Epithelial cell of esophagus (primary cell): Measurements from ENCODE around the gene COX17.

Source experiments
- DNase-seq: peaks from one replicate; pipeline ENCODE4 v3.0.0; 2010; ENCODE audit warnings: low read depth
- H3K4me3 ChIP-seq: 2 replicates; pipeline ENCODE4 v1.5.1; 2011; ENCODE audit warnings: mild to moderate bottlenecking, low read length, control low read depth
- CTCF ChIP-seq: IDR thresholded peaks from 2 replicates; pipeline ENCODE4 v1.5.1; 2011; ENCODE audit warnings: low read depth, mild to moderate bottlenecking, low read length, control low read depth, inconsistent platforms; ENCODE audit not compliant: insufficient read depth; ENCODE audit errors: missing control alignments

COX17 gene

GRCh38 chr3:119628816-119629445 is 48.3 kb downstream of the COX17 start:
- DNase-seq: no peak
- no peak overlapping the region for H3K4me3 ChIP-seq
- no peak for TF ChIP-seq CTCF

GRCh38 chr3:119628390-119628789 is 48.8 kb downstream of the COX17 start:
- no peak overlapping the region for H3K4me3 ChIP-seq
- DNase-seq: no peak
- no peak for TF ChIP-seq CTCF

GRCh38 chr3:119627461-119627860 is 49.7 kb downstream of the COX17 start:
- no peak for DNase-seq
- no peak for TF ChIP-seq CTCF
- H3K4me3 ChIP-seq: no peak overlapping the region

GRCh38 chr3:119626196-119626595 is 51.0 kb downstream of the COX17 start:
- H3K4me3 ChIP-seq: no peak overlapping the region
- DNase-seq: no peak
- TF ChIP-seq CTCF: no peak

- no peak for TF ChIP-seq CTCF
- no peak overlapping the region for H3K4me3 ChIP-seq
- no peak for DNase-seq
Observed at GRCh38 chr3:119625451-119626153, 51.6 kb downstream of the COX17 start.

GRCh38 chr3:119624002-119624720 is 53.0 kb downstream of the COX17 start:
- no peak for DNase-seq
- TF ChIP-seq CTCF: no peak
- H3K4me3 ChIP-seq: no peak overlapping the region
